Measurements from ENCODE around the gene FAF2.

Gene FAF2

DNA sequence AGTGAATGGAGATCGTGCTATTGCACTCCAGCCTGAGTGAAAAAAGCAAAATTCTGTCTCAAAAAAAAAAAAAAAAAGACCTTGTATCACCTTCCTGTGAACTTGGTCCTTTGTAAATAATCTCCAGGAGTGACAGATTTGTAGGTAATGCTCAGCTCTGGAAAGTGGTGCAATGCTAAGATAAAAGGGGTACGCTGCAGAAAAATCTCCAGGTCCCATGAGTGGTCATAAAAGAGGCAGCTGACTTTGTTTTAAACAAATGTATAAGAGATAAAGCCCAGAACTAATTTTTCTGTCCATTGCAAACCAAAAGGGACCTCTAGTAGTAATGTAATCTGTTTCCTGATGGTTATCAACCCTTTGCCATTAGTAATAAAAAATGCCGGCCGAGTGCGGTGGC is 55.3 kb downstream of the FAF2 start:
- TF ChIP-seq, protein P1, sequence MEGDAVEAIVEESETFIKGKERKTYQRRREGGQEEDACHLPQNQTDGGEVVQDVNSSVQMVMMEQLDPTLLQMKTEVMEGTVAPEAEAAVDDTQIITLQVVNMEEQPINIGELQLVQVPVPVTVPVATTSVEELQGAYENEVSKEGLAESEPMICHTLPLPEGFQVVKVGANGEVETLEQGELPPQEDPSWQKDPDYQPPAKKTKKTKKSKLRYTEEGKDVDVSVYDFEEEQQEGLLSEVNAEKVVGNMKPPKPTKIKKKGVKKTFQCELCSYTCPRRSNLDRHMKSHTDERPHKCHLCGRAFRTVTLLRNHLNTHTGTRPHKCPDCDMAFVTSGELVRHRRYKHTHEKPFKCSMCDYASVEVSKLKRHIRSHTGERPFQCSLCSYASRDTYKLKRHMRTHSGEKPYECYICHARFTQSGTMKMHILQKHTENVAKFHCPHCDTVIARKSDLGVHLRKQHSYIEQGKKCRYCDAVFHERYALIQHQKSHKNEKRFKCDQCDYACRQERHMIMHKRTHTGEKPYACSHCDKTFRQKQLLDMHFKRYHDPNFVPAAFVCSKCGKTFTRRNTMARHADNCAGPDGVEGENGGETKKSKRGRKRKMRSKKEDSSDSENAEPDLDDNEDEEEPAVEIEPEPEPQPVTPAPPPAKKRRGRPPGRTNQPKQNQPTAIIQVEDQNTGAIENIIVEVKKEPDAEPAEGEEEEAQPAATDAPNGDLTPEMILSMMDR (IDR thresholded peaks at IDR 0.05; ENCODE audit: unreplicated experiment in 3 of 3): no peak
- Mint-ChIP-seq H3K4me1 (no peaks in the 10 kb centered on the region), H3K9me3 (no peaks in the 10 kb centered on the region), H3K27ac (no peak overlapping the region), H3K27me3 (ENCODE audit: low read depth) (no peaks in the 10 kb centered on the region), H3K36me3 (ENCODE audit: low read depth) (peaks cover 80% of the 10 kb centered on the region), H3K4me3 (no peak overlapping the region)

DNA sequence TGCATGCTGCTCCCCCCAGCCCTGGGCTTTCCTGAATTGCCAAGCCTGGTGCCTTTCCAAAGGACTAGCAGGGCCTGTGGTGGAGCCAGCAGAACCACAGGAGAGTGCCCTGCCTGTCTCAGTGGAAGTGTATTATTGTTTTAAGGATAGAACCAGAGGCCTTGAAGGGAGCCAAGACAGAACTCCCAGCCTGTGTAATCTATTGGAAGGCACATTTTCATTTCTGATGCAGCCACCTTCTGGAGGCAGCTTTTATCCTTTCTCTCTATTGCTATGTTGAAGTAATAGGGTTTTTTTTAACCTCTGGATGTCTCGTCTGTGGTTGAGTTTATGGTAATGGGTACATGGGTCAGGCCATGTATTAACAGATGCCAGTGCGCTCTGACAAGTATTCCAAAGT is 59.7 kb downstream of the FAF2 start:
- TF ChIP-seq, protein P1 (IDR thresholded peaks at IDR 0.05; ENCODE audit: unreplicated experiment in 3 of 3): no peak
- Mint-ChIP-seq H3K4me3 (no peak overlapping the region), H3K4me1 (no peaks in the 10 kb centered on the region), H3K36me3 (ENCODE audit: low read depth) (peaks cover 63% of the 10 kb centered on the region), H3K27me3 (ENCODE audit: low read depth) (no peaks in the 10 kb centered on the region), H3K27ac (no peak overlapping the region), H3K9me3 (no peaks in the 10 kb centered on the region)

DNA sequence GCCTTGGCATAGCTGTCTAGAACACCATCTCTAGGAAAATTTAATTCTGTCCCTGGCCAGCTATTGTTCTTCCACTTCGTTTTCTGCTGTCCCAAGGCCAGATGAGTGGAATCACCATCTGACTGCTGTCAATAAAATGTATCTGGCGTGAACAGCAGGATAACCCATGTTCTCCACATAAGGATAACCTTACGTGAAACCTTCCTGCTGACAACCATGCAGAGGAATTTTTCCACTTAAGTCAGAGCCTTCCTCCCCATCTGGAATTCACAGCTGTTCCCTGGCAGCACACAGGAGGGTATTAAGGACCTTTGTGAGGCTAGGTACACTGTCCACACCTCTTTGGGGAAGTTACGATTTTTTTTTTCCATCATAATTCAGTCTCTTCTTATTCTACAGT is 60.4 kb downstream of the FAF2 start:
- no peaks in the 10 kb centered on the region for H3K9me3 Mint-ChIP-seq

DNA sequence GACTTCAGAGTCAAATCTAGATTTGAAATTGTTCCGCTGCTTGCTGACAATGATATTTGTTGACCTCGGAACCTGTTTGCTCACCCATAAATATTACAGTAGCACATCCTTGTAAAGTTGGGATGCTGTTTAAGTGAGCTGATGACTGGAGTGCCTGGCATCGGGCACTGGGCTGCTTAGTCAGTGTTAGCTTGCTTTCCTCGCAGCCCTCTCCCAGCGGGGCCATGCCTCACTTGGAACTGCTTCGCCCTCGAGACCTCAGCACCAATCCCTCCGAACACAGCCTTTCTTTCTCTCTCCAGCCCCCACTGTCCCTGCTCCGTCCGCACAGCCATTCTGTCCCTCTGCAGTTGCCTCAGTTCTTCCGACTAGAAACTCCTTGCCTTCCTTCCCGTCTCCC is 65.6 kb downstream of the FAF2 start:
- TF ChIP-seq, protein P1 (IDR thresholded peaks at IDR 0.05; ENCODE audit: unreplicated experiment in 3 of 3): no peak
- Mint-ChIP-seq H3K4me1 (no peaks in the 10 kb centered on the region), H3K27me3 (ENCODE audit: low read depth) (no peaks in the 10 kb centered on the region), H3K27ac (no peak overlapping the region), H3K4me3 (no peak overlapping the region), H3K36me3 (ENCODE audit: low read depth) (peaks cover 13% of the 10 kb centered on the region), H3K9me3 (no peaks in the 10 kb centered on the region)

More for the DNA sequence above, 60.4 kb downstream of the FAF2 start:
- no peak overlapping the region for H3K27ac Mint-ChIP-seq
- TF ChIP-seq, protein P1 (IDR thresholded peaks at IDR 0.05; ENCODE audit: unreplicated experiment in 3 of 3): no peak
- H3K4me3 Mint-ChIP-seq: no peak overlapping the region
- H3K4me1 Mint-ChIP-seq: no peaks in the 10 kb centered on the region
- H3K36me3 Mint-ChIP-seq (ENCODE audit: low read depth): peaks cover 56% of the 10 kb centered on the region
- no peaks in the 10 kb centered on the region for H3K27me3 Mint-ChIP-seq (ENCODE audit: low read depth)

DNA sequence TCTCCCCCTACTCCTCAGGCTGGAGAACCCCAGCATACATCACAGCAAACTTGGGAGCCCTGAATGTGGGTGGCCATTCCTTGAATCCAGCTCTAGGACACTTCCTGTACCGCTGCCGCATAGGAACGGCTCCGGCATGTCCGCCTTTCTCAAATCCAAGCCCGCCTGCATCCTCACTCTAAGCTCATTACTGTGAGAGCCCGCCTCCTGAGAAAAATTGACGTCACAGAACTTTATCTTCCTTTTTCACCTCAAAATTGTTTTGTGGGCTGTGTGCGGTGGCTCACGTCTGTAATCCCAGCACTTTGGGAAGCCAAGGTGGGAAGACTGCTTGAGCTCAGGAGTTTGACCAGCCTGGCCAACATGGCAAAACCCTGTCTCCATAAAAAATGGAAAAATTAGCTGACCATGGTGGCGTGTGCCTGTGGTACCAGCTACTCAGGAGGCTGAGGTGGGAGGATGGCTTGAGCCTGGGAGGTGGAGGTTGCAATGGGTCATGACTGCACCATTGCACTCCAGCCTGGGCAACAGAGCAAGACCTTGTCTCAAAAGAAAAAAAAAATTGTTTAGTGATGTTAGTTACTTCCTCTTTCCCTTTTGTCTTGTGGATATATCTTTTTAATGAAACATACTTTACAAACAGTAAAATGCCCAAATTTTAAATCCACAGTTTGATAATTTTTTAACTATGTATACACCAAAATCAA is 66.2 kb downstream of the FAF2 start:
- H3K4me1 Mint-ChIP-seq: no peaks in the 10 kb centered on the region
- H3K4me3 Mint-ChIP-seq: no peak overlapping the region
- TF ChIP-seq, protein P1 (IDR thresholded peaks at IDR 0.05; ENCODE audit: unreplicated experiment in 3 of 3): no peak
- no peaks in the 10 kb centered on the region for H3K9me3 Mint-ChIP-seq
- peaks cover 7% of the 10 kb centered on the region for H3K36me3 Mint-ChIP-seq (ENCODE audit: low read depth)
- no peak overlapping the region for H3K27ac Mint-ChIP-seq
- no peaks in the 10 kb centered on the region for H3K27me3 Mint-ChIP-seq (ENCODE audit: low read depth)

DNA sequence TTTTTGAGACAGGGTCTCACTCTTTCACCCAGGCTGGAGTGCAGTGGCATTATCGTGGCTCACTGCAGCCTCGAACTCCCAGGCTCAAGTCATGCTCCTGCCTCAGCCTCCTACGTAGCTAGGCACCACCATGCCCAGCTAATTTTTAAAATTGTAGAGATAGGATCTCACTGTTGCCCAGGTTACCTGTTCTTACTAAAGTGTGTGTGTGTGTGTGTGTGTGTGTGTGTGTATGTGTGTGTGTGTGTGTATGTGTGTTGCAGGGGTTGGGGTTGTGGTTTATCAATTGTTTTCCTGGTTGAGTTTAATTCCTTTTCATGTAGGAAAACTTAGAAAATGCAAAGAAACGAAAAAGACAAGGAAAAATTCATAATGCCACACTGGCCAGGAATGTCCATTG is 67.2 kb downstream of the FAF2 start:
- Mint-ChIP-seq H3K9me3 (no peaks in the 10 kb centered on the region), H3K36me3 (ENCODE audit: low read depth) (no peaks in the 10 kb centered on the region), H3K27me3 (ENCODE audit: low read depth) (no peaks in the 10 kb centered on the region), H3K27ac (no peak overlapping the region), H3K4me3 (no peak overlapping the region), H3K4me1 (no peaks in the 10 kb centered on the region)
- TF ChIP-seq, protein P1 (IDR thresholded peaks at IDR 0.05; ENCODE audit: unreplicated experiment in 3 of 3): no peak
